ENCODE measurements around the gene PPP1R14D. TPM values are rescaled to one million over a fixed set of nuclear protein-coding genes. Genes with fewer than 3 reads are reported as not detected.

PPP1R14D gene
- total and polyA plus RNA-seq, 8 donors, result 0.63 to 20.0 (median 2.2) TPM; not detected in 3

- TF ChIP-seq POLR2AphosphoS5 (IDR thresholded peaks at IDR 0.05), result peak in 1 of 3 donors; percentile 81
- TF ChIP-seq EP300 (IDR thresholded peaks at IDR 0.05), result no peak
- TF ChIP-seq CTCF (IDR thresholded peaks at IDR 0.05), result peak in 1 of 7 experiments; percentile 26
- no peak for TF ChIP-seq POLR2A (IDR thresholded peaks at IDR 0.05)
- DNase-seq, result peak; percentile 82 to 91
- peaks cover 22 to 38% (median 31%) of the 10 kb centered on the region in 4 donors for H3K4me1 ChIP-seq
- 0 to 2% (median 1%) methylated on average over 15 to 74 of the region's 74 CpGs for WGBS, 5 donors
- no peaks in the 10 kb centered on the region for H3K9me3 ChIP-seq
- H3K36me3 ChIP-seq, result no peaks in the 10 kb centered on the region
- peak within 1 kb of the TSS; percentile 56 to 76 (median 56) for H3K4me3 ChIP-seq
- peaks cover 0 to 24% (median 0%) of the 10 kb centered on the region in 3 donors for H3K27me3 ChIP-seq
- peak within 1 kb of the TSS; percentile 16 to 67 (median 64) for H3K27ac ChIP-seq
- intact Hi-C loops (cut with DNase I; ENCODE audit: low total_unique reads), result no loop called here
Measured at GRCh38 chr15:40873694-40874561, 45.4 kb upstream of the PPP1R14D start, which contains the start of gene RHOV. Gene RHOV, minus strand, starts transcription at chr15:40874234. Its CDS starts 95 bp downstream, at chr15:40874139.

GRCh38 chr15:40872791-40873693, 44.5 kb upstream of the PPP1R14D start:
- 62 to 75% (median 63%) methylated on average over 29 to 33 of the region's 33 CpGs for WGBS, 5 donors
- no peak for TF ChIP-seq POLR2AphosphoS5 (IDR thresholded peaks at IDR 0.05)
- TF ChIP-seq EP300 (IDR thresholded peaks at IDR 0.05), result no peak
- TF ChIP-seq POLR2A (IDR thresholded peaks at IDR 0.05), result no peak
- no peak for TF ChIP-seq CTCF (IDR thresholded peaks at IDR 0.05)
- H3K9me3 ChIP-seq, result no peaks in the 10 kb centered on the region
- H3K36me3 ChIP-seq, result no peaks in the 10 kb centered on the region
- H3K4me1 ChIP-seq, result peaks cover 22 to 37% (median 29%) of the 10 kb centered on the region in 4 donors
- H3K27ac ChIP-seq, result peak overlapping the region in 2 of 5 donors; percentile 42 to 67
- H3K4me3 ChIP-seq, result peak overlapping the region; percentile 56 to 76 (median 56)
- intact Hi-C loops (cut with DNase I; ENCODE audit: low total_unique reads), result no loop called here
- DNase-seq, result no peak
- H3K27me3 ChIP-seq, result peaks cover 0 to 24% (median 0%) of the 10 kb centered on the region in 3 donors

DNA sequence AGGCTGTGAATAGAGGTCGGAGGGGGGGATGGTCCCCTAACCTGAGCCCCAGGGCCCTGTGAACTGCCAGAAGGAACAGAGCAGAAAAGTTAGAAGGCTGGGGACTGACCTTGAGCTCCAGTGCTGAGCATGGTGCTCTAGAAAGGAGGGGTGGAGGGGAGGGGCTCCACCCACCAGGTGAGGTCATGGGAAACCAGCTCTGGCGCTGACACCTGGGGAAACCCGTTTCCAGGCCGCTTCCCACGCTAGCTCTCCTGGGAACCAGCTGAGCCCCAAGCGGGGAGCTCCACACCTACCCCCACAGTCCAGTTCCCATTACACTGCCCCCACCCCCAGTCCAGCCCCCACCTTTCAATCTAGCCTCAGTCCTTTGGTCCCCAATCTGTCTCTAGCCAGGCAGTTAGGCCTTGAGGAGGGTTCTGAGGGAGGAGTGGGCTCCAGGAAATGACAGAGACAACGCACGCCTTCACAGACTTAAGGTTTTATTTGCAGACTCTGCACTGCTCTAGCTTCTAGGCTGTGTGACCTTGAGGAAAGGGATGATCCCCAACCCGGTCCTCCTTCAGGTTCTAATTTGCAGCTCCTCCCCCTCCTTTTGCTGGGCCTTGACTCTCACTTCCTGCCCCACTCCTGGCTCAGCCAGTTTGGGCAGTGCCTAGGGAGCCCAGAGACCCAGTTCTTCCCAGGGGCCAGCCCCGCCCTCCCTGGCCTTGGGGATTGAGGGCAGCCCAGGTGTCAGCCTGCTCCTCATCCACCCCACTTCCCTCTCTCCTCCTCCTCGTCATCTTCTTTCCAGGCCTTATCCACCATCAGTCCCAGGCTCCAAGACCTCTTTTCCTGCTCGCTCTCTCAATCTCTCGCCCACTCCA, 43.5 kb upstream of the PPP1R14D start:
- Histone ChIP-seq H3K4me1 (peaks cover 22 to 37% (median 29%) of the 10 kb centered on the region in 4 donors), H3K4me3 (no peak overlapping the region), H3K27ac (peak overlapping the region; percentile 18 to 54 (median 42)), H3K36me3 (no peaks in the 10 kb centered on the region), H3K9me3 (no peaks in the 10 kb centered on the region), H3K27me3 (peaks cover 0 to 24% (median 0%) of the 10 kb centered on the region in 3 donors)
- intact Hi-C loops (cut with DNase I; ENCODE audit: low total_unique reads), result no loop called here
- WGBS, 5 donors, result 56 to 74% (median 63%) methylated on average over 12 to 13 of the region's 13 CpGs
- TF ChIP-seq POLR2AphosphoS5 (IDR thresholded peaks at IDR 0.05), result peak in 1 of 3 donors; percentile 25
- TF ChIP-seq POLR2A (IDR thresholded peaks at IDR 0.05), result no peak
- peak; percentile 85 to 95 for DNase-seq

- 82 to 100% (median 93%) methylated on average over 1 of the region's 1 CpG for WGBS, 5 donors
- Histone ChIP-seq H3K4me3 (no peak overlapping the region), H3K27ac (no peak overlapping the region), H3K9me3 (no peaks in the 10 kb centered on the region), H3K36me3 (no peaks in the 10 kb centered on the region), H3K4me1 (peaks cover 22 to 42% (median 32%) of the 10 kb centered on the region in 4 donors), H3K27me3 (peaks cover 0 to 24% (median 0%) of the 10 kb centered on the region in 3 donors)
- TF ChIP-seq CTCF (IDR thresholded peaks at IDR 0.05) (no peak), EP300 (IDR thresholded peaks at IDR 0.05) (no peak), POLR2A (IDR thresholded peaks at IDR 0.05) (no peak), POLR2AphosphoS5 (IDR thresholded peaks at IDR 0.05) (no peak)
- no peak for DNase-seq
- intact Hi-C loops (cut with DNase I; ENCODE audit: low total_unique reads), result no loop called here
Measured at GRCh38 chr15:40870716-40871115, 42.2 kb upstream of the PPP1R14D start.
